ENCODE measurements around the gene GPX5. TPM values are rescaled to one million over a fixed set of nuclear protein-coding genes. Genes with fewer than 3 reads are reported as not detected.

Gene GPX5
- total RNA-seq: not detected
- 0 reads per million in 2 donors for total RNA-seq

GRCh38 chr6:28525496-28526039 lies at the start of gene GPX5:
Gene GPX5, plus strand, starts transcription at chr6:28525881. Its CDS starts 133 bp downstream, at chr6:28526014.
- DNase-seq (no peak), ATAC-seq (peak; percentile 47)
- H3K36me3 Mint-ChIP-seq (ENCODE audit: low read depth): peaks cover 3% of the 10 kb centered on the region
- peaks cover 21% of the 10 kb centered on the region for H3K4me1 Mint-ChIP-seq
- H3K4me3 Mint-ChIP-seq: no peak within 1 kb of the TSS
- peaks cover 53% of the 10 kb centered on the region for H3K27me3 Mint-ChIP-seq
- H3K27ac Mint-ChIP-seq: no peak within 1 kb of the TSS
- no peaks in the 10 kb centered on the region for H3K9me3 ChIP-seq (ENCODE audit: control insufficient read depth, low read length, poor library complexity, severe bottlenecking)

- peaks cover 86% of the 10 kb centered on the region for H3K27me3 Mint-ChIP-seq
- ATAC-seq (no peak), DNase-seq (no peak)
- no peaks in the 10 kb centered on the region for H3K36me3 Mint-ChIP-seq (ENCODE audit: low read depth)
- H3K4me3 Mint-ChIP-seq: no peak overlapping the region
- H3K4me1 Mint-ChIP-seq: no peaks in the 10 kb centered on the region
- no peak overlapping the region for H3K27ac Mint-ChIP-seq
- H3K9me3 ChIP-seq (ENCODE audit: control insufficient read depth, low read length, poor library complexity, severe bottlenecking): no peaks in the 10 kb centered on the region
Observed at GRCh38 chr6:28478518-28478917, 47.2 kb upstream of the GPX5 start.

GRCh38 chr6:28480253-28480932 lies 45.3 kb upstream of the GPX5 start:
- no peaks in the 10 kb centered on the region for H3K4me1 Mint-ChIP-seq
- no peak overlapping the region for H3K27ac Mint-ChIP-seq
- H3K4me3 Mint-ChIP-seq: no peak overlapping the region
- ATAC-seq: no peak
- H3K36me3 Mint-ChIP-seq (ENCODE audit: low read depth): no peaks in the 10 kb centered on the region
- H3K27me3 Mint-ChIP-seq: peaks cover 82% of the 10 kb centered on the region
- no peaks in the 10 kb centered on the region for H3K9me3 ChIP-seq (ENCODE audit: control insufficient read depth, low read length, poor library complexity, severe bottlenecking)
- no peak for DNase-seq

- Mint-ChIP-seq H3K36me3 (ENCODE audit: low read depth) (peaks cover 2% of the 10 kb centered on the region), H3K4me3 (no peak overlapping the region), H3K27me3 (peaks cover 72% of the 10 kb centered on the region), H3K27ac (no peak overlapping the region), H3K4me1 (peaks cover 11% of the 10 kb centered on the region)
- ATAC-seq: no peak
- DNase-seq: no peak
- no peaks in the 10 kb centered on the region for H3K9me3 ChIP-seq (ENCODE audit: control insufficient read depth, low read length, poor library complexity, severe bottlenecking)
Observed at GRCh38 chr6:28485482-28485881, 40.2 kb upstream of the GPX5 start.

- Mint-ChIP-seq H3K4me1 (peaks cover 13% of the 10 kb centered on the region), H3K27me3 (peaks cover 70% of the 10 kb centered on the region), H3K4me3 (no peak overlapping the region), H3K36me3 (ENCODE audit: low read depth) (peaks cover 3% of the 10 kb centered on the region), H3K27ac (no peak overlapping the region)
- DNase-seq (no peak), ATAC-seq (no peak)
- H3K9me3 ChIP-seq (ENCODE audit: control insufficient read depth, low read length, poor library complexity, severe bottlenecking): no peaks in the 10 kb centered on the region
Observed at GRCh38 chr6:28486533-28486932, 39.1 kb upstream of the GPX5 start.

GRCh38 chr6:28486988-28487742 lies 38.5 kb upstream of the GPX5 start:
- no peak overlapping the region for H3K27ac Mint-ChIP-seq
- H3K36me3 Mint-ChIP-seq (ENCODE audit: low read depth): peaks cover 3% of the 10 kb centered on the region
- DNase-seq: no peak
- H3K9me3 ChIP-seq (ENCODE audit: control insufficient read depth, low read length, poor library complexity, severe bottlenecking): no peaks in the 10 kb centered on the region
- no peak for ATAC-seq
- no peak overlapping the region for H3K4me3 Mint-ChIP-seq
- H3K4me1 Mint-ChIP-seq: peaks cover 15% of the 10 kb centered on the region
- H3K27me3 Mint-ChIP-seq: peaks cover 70% of the 10 kb centered on the region

GRCh38 chr6:28488916-28489365 lies 36.7 kb upstream of the GPX5 start:
- peaks cover 15% of the 10 kb centered on the region for H3K4me1 Mint-ChIP-seq
- H3K9me3 ChIP-seq (ENCODE audit: control insufficient read depth, low read length, poor library complexity, severe bottlenecking): no peaks in the 10 kb centered on the region
- DNase-seq (no peak), ATAC-seq (peak; percentile 21)
- peak overlapping the region; percentile 75 for H3K4me3 Mint-ChIP-seq
- peaks cover 3% of the 10 kb centered on the region for H3K36me3 Mint-ChIP-seq (ENCODE audit: low read depth)
- H3K27me3 Mint-ChIP-seq: peaks cover 74% of the 10 kb centered on the region
- H3K27ac Mint-ChIP-seq: no peak overlapping the region

- peaks cover 3% of the 10 kb centered on the region for H3K36me3 Mint-ChIP-seq (ENCODE audit: low read depth)
- H3K4me1 Mint-ChIP-seq: peaks cover 15% of the 10 kb centered on the region
- no peaks in the 10 kb centered on the region for H3K9me3 ChIP-seq (ENCODE audit: control insufficient read depth, low read length, poor library complexity, severe bottlenecking)
- ATAC-seq: peak; percentile 73
- H3K27ac Mint-ChIP-seq: no peak overlapping the region
- H3K27me3 Mint-ChIP-seq: peaks cover 78% of the 10 kb centered on the region
- peak overlapping the region; percentile 75 for H3K4me3 Mint-ChIP-seq
- DNase-seq: no peak
Observed at GRCh38 chr6:28489366-28490204, 36.1 kb upstream of the GPX5 start.

- peaks cover 73% of the 10 kb centered on the region for H3K27me3 Mint-ChIP-seq
- ATAC-seq: peak; percentile 32
- peaks cover 15% of the 10 kb centered on the region for H3K4me1 Mint-ChIP-seq
- peak overlapping the region; percentile 74 for H3K4me3 Mint-ChIP-seq
- no peak for DNase-seq
- no peaks in the 10 kb centered on the region for H3K9me3 ChIP-seq (ENCODE audit: control insufficient read depth, low read length, poor library complexity, severe bottlenecking)
- H3K27ac Mint-ChIP-seq: no peak overlapping the region
- peaks cover 3% of the 10 kb centered on the region for H3K36me3 Mint-ChIP-seq (ENCODE audit: low read depth)
Observed at GRCh38 chr6:28490205-28490890, 35.3 kb upstream of the GPX5 start.

GRCh38 chr6:28491984-28492317 lies 33.7 kb upstream of the GPX5 start:
- Mint-ChIP-seq H3K4me3 (no peak overlapping the region), H3K36me3 (ENCODE audit: low read depth) (peaks cover 3% of the 10 kb centered on the region), H3K27me3 (peaks cover 70% of the 10 kb centered on the region), H3K4me1 (peaks cover 15% of the 10 kb centered on the region), H3K27ac (no peak overlapping the region)
- H3K9me3 ChIP-seq (ENCODE audit: control insufficient read depth, low read length, poor library complexity, severe bottlenecking): no peaks in the 10 kb centered on the region
- no peak for ATAC-seq
- no peak for DNase-seq

GRCh38 chr6:28496099-28496779 lies 29.4 kb upstream of the GPX5 start:
- DNase-seq (no peak), ATAC-seq (no peak)
- H3K9me3 ChIP-seq (ENCODE audit: control insufficient read depth, low read length, poor library complexity, severe bottlenecking): no peaks in the 10 kb centered on the region
- no peak overlapping the region for H3K4me3 Mint-ChIP-seq
- no peak overlapping the region for H3K27ac Mint-ChIP-seq
- H3K27me3 Mint-ChIP-seq: peaks cover 43% of the 10 kb centered on the region
- no peaks in the 10 kb centered on the region for H3K36me3 Mint-ChIP-seq (ENCODE audit: low read depth)
- peaks cover 2% of the 10 kb centered on the region for H3K4me1 Mint-ChIP-seq

- Mint-ChIP-seq H3K4me1 (no peaks in the 10 kb centered on the region), H3K27me3 (peaks cover 32% of the 10 kb centered on the region), H3K27ac (no peak overlapping the region), H3K4me3 (no peak overlapping the region), H3K36me3 (ENCODE audit: low read depth) (no peaks in the 10 kb centered on the region)
- no peak for DNase-seq
- no peaks in the 10 kb centered on the region for H3K9me3 ChIP-seq (ENCODE audit: control insufficient read depth, low read length, poor library complexity, severe bottlenecking)
- no peak for ATAC-seq
Observed at GRCh38 chr6:28497306-28497705, 28.4 kb upstream of the GPX5 start.

All from T-helper 17 cell (primary cell).